Measurements from ENCODE around the gene DNMT1.
"Not testable (repeated sequence)": the region's sequence is repeated elsewhere in the genome, so short reads cannot be mapped to it uniquely, and the experiment has no call there.

Gene DNMT1

GRCh38 chr19:10180459-10180858 is 14.3 kb downstream of the DNMT1 start:
- DNase-seq: no peak

- not testable (repeated sequence) for DNase-seq
Observed at GRCh38 chr19:10180024-10180423, 14.7 kb downstream of the DNMT1 start.

- DNase-seq: no peak
Observed at GRCh38 chr19:10173527-10173926, 21.2 kb downstream of the DNMT1 start.

GRCh38 chr19:10168386-10168948 is 26.3 kb downstream of the DNMT1 start:
- no peak for DNase-seq

GRCh38 chr19:10167459-10167858 is 27.3 kb downstream of the DNMT1 start:
- DNase-seq: no peak

DNA sequence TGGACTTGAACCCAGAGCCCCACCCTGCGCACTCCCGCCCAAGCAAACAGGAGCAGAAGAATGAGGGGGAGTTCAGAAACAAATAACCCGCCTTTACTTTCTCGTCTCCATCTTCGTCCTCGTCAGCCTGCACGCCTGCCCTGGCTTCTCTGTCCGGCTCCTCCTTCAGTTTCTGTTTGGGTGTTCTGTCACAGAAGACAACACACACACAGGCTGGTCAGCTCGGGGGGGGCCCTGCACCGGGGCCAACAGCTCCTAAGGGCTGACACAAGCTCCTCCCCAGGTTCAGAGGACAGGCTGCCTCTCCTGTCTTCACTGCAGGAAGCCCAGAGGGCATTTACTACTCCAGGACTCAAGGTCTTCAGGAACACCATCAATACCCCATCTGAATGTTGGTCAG is 28.3 kb downstream of the DNMT1 start:
- DNase-seq: not testable (repeated sequence)

DNA sequence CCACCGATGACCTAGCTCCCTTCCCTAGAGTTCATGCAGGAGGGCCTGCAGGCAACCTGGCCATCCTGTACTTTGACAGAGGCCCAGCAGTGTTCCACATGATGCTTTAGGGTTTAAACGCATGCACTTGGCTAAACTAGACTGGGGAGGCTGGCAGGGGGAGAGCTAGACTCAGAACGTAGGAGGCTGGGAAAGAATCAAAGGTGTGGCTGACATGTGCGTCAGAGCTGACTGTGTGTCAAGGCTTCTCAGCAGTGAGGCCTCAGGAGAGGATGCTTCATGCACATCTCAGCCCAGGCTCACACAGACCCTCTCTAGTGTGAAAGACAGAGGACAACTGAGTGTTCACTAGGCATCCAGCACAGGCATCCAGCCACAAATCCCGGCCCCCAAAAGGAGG is 28.7 kb downstream of the DNMT1 start:
- DNase-seq: no peak

DNA sequence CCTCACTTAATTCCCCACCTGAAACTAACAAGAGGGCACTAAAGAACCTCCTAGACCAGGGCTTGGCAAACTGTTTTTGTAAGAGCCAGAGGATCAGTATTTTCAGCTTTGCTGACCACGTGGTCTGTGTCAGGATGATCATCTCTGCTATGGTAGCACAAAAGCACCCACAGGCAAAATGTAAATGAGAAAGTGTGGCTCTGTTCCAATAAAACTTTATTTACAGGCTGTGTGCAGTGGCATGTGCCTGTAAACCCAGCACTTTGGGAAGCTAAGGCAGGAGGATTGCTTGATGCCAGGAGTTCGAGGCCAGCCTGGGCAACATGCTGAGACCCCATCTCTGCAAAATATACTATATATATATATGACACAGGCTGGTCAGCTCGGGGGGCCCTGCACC is 31.2 kb downstream of the DNMT1 start:
- no peak for DNase-seq

- DNase-seq: no peak
Observed at GRCh38 chr19:10159610-10160009, 35.1 kb downstream of the DNMT1 start.

GRCh38 chr19:10158485-10158884 is 36.3 kb downstream of the DNMT1 start:
- no peak for DNase-seq

DNA sequence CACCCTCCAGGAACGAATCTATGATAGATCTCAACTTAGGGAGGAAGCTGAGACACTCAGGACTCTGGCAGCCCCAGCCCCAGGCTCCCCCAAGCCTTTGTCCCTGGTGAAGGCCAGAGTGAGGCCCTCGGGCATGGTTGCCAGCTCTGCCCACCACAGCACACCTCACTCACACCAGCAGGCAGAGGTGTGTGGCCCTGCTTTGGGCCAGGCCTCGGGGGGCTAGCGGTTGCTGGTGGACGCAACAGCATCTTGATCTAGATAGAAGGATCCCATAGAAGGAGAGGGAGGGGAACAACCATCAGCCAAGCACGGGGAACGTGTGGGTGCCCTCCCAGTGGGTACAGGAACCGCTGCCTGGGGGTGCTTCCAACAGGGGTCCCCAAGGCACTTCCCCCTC is 36.7 kb downstream of the DNMT1 start:
- DNase-seq: no peak

DNA sequence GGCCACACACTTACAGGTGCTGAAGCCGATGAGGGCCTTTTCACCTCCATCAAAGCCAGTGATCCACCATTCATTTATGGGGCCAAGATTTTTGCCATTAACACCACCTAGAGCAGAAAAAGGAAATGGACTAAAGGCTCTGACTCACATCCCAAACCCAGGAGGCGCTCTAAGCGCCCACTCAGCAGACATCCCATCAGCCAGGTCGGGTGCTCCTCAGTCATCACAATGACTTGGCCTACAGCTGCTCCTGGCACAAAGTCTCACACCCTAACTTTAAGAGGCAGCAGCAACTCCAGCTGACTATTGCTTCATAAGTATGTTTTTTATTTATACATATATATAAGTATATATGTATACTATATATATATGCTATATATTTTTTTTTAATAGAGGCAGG is 38.9 kb downstream of the DNMT1 start:
- no peak for DNase-seq

GRCh38 chr19:10152100-10152499 is 42.7 kb downstream of the DNMT1 start:
- DNase-seq: no peak

DNA sequence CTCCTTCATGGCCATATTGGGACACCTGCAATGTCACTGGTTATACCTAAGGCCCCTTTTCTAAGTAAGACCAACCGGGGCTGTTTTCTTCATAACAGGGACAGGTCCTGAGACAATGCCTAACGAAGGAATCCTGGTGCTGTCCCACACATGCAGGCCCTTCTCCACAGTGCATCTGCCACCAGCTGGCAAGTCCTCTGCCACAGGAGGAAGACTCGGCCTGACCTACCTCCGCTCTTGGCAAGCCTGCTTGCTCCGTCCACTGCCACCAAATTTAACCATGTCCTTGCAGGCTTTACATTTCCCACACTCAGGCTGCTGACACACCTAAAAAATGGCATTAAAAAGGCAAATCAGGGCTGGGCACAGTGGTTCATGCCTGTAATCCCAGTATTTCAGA is 43.2 kb downstream of the DNMT1 start:
- DNase-seq: no peak

- DNase-seq: no peak
Observed at GRCh38 chr19:10149427-10149826, 45.3 kb downstream of the DNMT1 start.

DNA sequence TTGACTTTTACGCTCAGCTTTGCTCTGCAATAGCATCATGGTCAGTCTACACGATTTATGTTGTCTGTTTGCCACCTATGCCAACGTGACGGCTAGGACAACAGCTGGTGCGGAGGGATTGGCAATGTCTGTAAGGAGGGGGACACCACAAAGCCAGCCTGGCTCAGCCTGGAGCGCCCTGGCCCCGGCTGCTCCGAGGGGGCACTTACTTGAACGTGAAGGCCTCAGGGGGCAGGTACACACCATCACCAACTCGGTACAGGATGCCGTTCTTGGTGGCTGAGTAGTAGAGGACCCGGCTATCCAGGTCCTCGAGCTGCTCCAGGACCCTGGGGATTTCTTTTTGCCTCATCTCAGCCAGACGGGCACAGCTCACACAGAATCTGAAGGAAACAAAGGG is 48.6 kb downstream of the DNMT1 start:
- no peak for DNase-seq

GRCh38 chr19:10145031-10145430 is 49.7 kb downstream of the DNMT1 start:
- DNase-seq: no peak

- DNase-seq: no peak
Observed at GRCh38 chr19:10144361-10144760, 50.4 kb downstream of the DNMT1 start.

DNA sequence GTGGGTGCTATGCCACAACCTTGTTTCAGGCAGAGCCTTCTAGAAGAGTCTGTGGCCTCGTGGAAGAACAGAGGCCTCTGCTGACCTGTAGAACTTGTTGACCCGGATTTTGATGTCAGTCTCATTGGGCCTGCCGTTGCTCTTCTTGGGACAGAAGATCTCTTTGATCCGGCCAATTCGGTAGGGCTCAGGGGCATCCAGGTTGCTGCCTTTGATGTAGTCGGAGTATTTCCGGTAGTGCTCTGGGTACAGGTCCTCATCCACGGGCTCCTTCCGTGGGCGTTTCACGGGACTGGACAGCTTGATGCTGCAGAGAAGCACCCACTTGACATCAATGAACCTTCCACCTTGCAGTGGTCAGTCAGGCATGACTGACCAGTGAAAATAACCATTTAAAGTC is 51.1 kb downstream of the DNMT1 start:
- no peak for DNase-seq

GRCh38 chr19:10142701-10143375 is 51.9 kb downstream of the DNMT1 start:
- DNase-seq: no peak

- DNase-seq: no peak
Observed at GRCh38 chr19:10141973-10142372, 52.8 kb downstream of the DNMT1 start.

DNA sequence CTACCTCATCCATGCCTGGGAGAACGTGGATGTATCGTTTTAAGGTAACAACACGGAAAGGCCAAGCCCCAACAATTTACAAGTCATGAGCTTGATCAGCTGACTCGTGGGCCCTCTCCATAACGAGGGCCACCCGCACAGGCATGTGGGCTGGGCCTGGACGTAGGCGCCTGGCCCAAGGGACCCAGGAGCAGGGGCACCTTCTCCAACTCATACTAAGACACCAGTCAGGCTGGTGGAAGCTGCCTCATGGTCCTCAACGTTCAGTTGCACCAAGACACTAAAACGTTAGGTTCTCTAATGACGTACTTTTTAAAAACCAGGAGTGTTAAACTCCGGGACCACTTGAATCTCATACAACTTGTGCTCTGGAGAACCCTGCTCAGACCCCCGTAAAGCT is 53.3 kb downstream of the DNMT1 start:
- no peak for DNase-seq

GRCh38 chr19:10139952-10140351 is 54.8 kb downstream of the DNMT1 start:
- DNase-seq: no peak

DNA sequence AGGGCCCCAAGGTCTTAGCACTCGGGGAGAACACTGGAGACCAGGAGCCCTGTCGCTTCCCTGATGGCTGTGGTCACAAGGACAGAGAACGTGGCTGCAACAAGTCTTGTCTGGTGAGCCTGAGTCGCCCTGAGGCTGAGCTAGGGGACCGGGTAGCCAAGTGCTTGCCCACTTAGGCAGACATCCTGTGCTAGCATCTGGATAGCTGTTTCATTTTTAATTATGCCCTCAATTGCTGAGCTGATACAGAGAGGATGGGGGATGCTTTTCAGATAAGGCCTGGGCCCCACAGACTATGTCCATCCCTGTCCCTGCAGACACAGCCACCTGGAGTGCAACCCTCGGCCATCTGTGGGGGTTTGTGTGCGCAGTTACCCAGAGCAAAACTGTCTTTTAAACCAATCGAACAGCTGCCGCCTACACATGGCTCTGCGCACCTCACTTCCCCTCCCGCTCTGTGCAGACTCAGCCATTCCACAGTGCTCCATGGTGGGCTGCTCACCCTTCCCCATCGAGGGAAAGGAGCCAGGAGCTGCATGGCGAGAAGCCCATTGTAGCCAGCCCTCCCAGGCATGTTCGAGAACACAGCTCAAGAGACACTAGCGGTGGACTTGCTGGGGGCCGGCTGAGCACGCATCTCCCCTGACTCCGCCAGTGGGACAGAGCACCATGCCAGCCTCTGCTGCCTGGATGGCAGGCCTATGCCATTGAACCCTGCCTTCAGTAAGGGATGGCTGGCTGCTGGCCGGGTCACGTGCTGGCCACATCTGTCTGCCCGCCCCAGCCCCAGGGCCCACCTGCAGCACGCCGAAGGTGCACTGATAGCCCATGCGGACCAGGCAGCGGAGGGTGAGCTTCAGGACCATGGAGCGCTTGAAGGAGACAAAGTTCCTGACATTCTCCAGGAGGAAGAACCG is 55.6 kb downstream of the DNMT1 start:
- DNase-seq: no peak

Measured in NCI-H2081 (cell line).